HG02884 (cell line): ENCODE measurements around the gene RAP1GAP2.
"Not testable (repeated sequence)": the region's sequence is repeated elsewhere in the genome, so short reads cannot be mapped to it uniquely, and the experiment has no call there.

ENCODE experiments used
- ATAC-seq: cut with Tn5 transposase; IDR thresholded peaks from one replicate; pipeline ENCODE4 v1.9.1; 2021; ENCODE audit warnings: mild to moderate bottlenecking, moderate library complexity; ENCODE audit not compliant: unreplicated experiment

Gene RAP1GAP2

DNA sequence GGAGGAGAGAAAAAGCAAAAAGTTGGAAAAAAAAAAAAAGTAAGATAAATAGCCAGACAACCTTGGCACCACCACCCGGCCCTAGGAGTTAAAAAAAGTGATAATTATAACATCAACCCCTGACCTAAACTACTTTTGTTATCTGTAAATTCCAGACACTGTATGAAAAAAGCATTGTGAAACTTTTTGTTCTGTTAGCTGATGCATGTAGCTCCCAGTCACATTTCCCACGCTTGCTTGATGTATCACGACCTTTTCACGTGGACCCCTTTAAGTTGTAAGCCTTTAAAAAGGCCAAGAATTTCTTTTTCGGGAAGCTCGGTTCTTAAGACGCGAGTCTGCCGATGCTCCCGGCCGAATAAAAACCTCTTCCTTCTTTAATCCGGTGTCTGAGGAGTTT, 10.9 kb upstream of the RAP1GAP2 start:
- ATAC-seq, result not testable (repeated sequence)

DNA sequence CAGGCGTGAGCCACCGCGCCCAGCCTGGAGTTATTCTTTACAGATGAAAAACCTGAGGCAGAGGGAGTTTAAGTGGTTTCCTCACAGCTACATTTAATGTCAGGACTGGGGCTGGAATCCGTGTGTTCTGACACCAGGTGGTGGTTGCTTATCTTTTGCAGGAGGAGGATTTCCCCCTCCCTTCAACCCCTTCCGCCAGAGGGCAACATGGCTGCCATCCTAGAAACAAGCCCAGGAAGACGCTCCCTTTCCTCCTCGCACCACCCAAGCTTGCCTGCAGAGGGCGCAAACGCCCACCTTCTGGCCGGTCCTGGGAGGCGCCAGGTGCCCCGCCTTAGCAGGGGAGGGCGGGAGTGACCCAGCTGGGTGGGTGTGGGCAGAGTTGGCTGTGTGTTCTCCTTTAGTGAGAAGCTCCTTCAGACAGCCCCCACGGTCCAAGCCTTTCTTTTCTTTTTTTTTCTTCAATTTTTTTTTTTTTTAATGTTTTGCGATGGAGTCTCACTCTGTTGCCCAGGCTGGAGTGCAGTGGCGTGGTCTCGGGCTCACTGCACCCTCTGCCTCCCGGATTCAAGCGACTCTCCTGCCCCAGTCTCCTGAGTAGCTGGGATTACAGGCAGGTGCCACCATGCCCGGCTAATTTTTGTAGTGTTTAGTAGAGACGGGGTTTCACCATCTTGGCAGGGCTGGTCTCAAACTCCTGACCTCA, 9.9 kb upstream of the RAP1GAP2 start:
- ATAC-seq, result peak; percentile 55

GRCh38 chr17:2789700-2790099, 6.5 kb upstream of the RAP1GAP2 start:
- ATAC-seq, result no peak

GRCh38 chr17:2792366-2793169, 3.7 kb upstream of the RAP1GAP2 start:
- no peak for ATAC-seq

- ATAC-seq, result no peak
These were observed 2.0 kb upstream of the RAP1GAP2 start for GRCh38 chr17:2794111-2794803.

DNA sequence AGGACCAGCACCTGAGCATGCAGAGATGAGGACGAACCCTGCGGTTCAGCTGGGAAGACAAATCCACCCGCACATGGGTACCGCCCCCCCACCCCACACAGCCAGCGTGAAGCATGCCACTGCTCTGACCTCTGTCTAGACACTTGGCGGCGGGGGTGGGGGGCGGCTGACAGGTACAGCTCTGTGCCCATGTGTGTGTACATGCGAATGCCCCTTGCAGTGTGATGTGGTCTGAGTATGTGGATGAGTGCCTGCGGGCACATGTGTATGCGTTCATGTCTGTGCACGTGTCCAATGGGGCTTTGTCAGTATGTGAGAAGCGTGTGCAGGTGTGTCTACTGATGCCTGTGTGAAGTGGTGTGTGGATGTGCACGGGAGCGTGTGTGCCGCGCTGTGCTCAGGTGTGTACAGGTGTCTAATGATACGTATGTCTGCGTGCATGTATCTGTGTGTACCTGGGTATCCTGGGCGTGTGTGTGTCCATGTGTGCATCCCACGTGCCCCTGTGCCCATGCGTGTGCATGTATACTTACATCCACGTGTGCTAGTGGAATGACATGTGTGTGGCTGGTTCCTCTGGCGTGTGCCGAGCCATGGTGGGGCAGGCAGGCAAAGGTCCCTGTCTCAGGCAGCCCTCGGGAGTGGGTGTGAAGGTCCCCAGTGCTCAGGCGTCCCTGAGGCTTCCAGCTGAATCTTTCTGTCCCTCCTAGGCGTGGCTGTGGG, 636 bp upstream of the RAP1GAP2 start:
- no peak for ATAC-seq

DNA sequence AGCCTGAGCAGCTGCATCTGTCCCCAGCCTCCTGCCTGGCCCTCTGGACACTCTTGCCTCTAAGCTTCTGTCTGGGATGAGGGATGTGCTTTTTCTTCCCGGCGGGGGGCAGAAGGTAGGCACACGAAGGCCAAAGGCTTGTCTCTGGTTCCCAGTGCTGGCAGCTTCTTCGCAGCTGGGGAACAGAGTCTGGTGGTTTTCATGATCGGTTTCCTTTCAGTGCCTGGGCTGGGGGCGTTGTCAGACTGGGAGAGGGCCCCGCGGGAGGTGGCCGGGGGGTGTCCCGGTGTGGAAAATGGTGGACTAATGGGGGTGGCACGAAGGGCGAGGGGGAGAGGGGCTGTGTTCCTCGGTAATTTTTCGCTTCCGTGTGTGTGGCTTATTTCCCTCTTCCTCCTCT, 988 bp downstream of the RAP1GAP2 start:
- no peak for ATAC-seq

- no peak for ATAC-seq
These were observed 1.4 kb downstream of the RAP1GAP2 start for GRCh38 chr17:2797637-2798036.

GRCh38 chr17:2798188-2798587, 1.9 kb downstream of the RAP1GAP2 start:
- no peak for ATAC-seq

GRCh38 chr17:2798678-2799077, 2.4 kb downstream of the RAP1GAP2 start:
- ATAC-seq, result no peak

GRCh38 chr17:2799653-2800052, 3.4 kb downstream of the RAP1GAP2 start:
- no peak for ATAC-seq

GRCh38 chr17:2800367-2800766, 4.1 kb downstream of the RAP1GAP2 start:
- ATAC-seq, result no peak

GRCh38 chr17:2801841-2802240, 5.6 kb downstream of the RAP1GAP2 start:
- no peak for ATAC-seq

DNA sequence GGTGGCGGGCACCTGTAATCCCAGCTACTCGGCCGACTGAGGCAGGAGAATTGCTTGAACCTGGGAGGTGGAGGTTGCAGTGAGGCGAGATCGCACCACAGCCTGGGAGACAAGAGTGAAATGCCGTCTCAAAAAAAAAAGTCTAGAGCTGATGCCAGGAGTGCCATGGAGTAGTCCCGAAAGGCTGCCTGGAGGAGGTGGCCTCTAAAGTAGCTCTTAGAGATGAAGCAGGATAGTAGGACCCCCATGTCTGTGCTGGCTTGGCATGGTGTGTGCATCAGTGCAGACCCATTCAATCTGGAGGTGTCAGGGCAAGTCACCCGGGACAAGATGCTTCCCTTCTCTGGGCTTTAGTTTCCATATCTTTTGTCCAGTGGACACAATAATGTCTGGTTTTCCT, 6.3 kb downstream of the RAP1GAP2 start:
- ATAC-seq, result no peak

- ATAC-seq, result no peak
These were observed 7.1 kb downstream of the RAP1GAP2 start for GRCh38 chr17:2803386-2803785.

GRCh38 chr17:2803971-2804370, 7.7 kb downstream of the RAP1GAP2 start:
- ATAC-seq, result no peak

- no peak for ATAC-seq
These were observed 8.7 kb downstream of the RAP1GAP2 start for GRCh38 chr17:2804912-2805311.

GRCh38 chr17:2805961-2806360, 9.7 kb downstream of the RAP1GAP2 start:
- no peak for ATAC-seq

DNA sequence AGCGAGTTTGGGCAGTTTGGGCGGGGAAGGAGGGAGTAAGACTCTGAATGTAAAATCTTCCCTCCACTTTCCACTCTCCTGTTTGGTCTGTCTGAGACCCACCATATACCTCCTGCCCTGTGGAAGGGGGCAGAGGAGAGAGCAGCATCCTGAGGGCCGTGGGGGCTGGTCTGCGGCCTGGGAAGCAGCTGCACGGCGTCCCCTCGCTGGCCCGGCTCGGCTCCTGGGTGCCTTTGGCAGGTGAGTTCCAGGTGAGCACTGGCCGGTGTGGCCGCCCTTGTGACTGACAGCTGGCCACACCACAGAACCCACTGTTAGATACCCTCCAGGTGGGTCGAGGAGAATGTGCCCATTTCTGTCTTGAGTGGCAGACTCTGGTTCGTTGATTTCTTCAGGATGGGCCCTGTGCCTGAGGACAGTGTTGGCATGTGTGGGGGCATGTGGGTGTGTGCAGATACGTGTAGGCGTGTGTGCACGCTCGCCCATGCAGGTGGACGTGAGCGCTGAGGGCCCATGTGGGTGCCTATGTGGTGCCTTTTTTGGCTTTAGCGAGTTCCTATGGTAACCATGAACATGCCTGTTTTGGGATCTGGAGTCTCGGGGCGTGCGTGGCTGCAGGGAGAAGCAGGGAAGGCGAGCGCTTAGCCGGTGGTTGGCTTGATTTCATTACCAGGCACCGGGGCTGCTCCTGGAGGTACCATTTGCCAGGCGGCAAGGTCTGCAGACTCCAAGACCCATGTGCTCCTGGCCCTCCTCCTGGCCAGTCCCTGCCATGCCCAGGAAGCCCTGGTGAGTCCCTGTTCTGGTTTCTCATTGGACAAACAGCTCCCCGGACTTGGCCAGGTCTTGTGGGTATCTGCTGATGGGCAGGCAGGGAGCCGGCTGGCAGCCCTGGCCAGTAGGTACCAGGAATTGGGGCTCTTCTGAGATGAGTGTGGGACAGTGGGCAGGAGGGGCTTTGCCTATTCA, 12.4 kb downstream of the RAP1GAP2 start:
- no peak for ATAC-seq

DNA sequence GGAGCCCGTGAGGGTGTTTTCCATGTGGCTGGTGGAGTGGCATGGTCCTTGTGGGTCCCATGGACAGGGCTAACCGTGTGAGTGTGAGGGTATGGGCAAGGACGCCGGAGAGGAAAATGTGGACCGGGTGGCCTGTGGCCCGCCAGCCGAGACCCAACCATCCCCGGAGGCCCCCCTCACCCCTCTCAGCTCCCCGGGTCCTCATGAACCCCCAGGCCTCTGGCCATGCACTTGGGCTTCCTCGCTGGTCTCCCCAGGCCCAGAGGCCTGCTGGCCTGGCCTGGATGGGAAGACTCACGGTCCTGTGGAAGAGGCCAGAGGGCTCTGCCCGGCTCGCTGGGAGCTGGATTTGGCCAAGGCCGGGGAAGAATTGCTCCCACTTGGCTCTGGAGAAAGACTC, 13.1 kb downstream of the RAP1GAP2 start:
- ATAC-seq, result no peak
